ENCODE data around the gene VRK1.

DNA sequence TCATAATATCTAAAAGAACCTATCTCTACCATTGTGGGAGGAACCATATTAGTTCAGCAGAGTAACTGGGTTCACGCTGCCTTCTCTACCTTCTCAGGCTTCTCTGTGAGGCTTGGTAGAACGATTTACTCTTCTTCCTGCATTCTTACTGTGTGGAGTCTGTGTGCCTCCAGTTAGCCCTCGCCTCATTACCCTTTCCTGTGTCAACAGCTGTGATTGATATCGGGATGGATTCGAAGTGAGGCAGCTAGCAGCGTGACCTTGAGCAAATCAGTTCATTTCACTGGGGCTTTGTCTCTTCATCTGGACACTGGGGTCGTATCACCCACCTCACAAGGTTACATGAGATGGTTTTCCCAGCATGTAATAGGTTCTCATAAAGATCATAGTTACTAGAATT lies 4.6 kb upstream of the VRK1 start:
- TF ChIP-seq, protein P1, sequence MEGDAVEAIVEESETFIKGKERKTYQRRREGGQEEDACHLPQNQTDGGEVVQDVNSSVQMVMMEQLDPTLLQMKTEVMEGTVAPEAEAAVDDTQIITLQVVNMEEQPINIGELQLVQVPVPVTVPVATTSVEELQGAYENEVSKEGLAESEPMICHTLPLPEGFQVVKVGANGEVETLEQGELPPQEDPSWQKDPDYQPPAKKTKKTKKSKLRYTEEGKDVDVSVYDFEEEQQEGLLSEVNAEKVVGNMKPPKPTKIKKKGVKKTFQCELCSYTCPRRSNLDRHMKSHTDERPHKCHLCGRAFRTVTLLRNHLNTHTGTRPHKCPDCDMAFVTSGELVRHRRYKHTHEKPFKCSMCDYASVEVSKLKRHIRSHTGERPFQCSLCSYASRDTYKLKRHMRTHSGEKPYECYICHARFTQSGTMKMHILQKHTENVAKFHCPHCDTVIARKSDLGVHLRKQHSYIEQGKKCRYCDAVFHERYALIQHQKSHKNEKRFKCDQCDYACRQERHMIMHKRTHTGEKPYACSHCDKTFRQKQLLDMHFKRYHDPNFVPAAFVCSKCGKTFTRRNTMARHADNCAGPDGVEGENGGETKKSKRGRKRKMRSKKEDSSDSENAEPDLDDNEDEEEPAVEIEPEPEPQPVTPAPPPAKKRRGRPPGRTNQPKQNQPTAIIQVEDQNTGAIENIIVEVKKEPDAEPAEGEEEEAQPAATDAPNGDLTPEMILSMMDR (IDR thresholded peaks at IDR 0.05; ENCODE audit: low read length), result no peak
- no peak for TF ChIP-seq EZH2 (optimal IDR thresholded peaks at IDR 0.05; ENCODE audit: low read depth, low read length)
- TF ChIP-seq EZH2phosphoT487 (IDR thresholded peaks at IDR 0.05; ENCODE audit: low read length), result no peak
